GM12878 (cell line): ENCODE results near the gene PLA2G6. TPM values are rescaled to one million over a fixed set of nuclear protein-coding genes. Genes with fewer than 3 reads are reported as not detected.

Experiments used
- ATAC-seq: fragments of 200-7000 bp; cut with Tn5 transposase; 3 replicates; pipeline ENCODE4 v1.9.1; 2020; ENCODE audit warnings: mild to moderate bottlenecking, moderate library complexity
- BruUV-seq: library from RNA; stranded (reverse); fragments of 400-500 nt; replicated peaks from 2 replicates; lab custom pipeline; 2021; lab: Mats Ljungman, UMichigan
- CTCF ChIA-PET: fragments of 300-600 bp; sonication (Branson Sonifier 250); formaldehyde crosslinking; extraction: SDS; loops from one replicate; lab custom pipeline; 2021; ENCODE audit warnings: inconsistent platforms; lab: Yijun Ruan, JAX
- POLR2A ChIA-PET: fragments of 350-600 bp; formaldehyde crosslinking; extraction: SDS; loops from one replicate; lab custom pipeline; 2021; ENCODE audit warnings: inconsistent platforms; lab: Charles Lee
- RAD21 ChIA-PET: fragments of 300-600 bp; sonication (Branson Sonifier 250); formaldehyde crosslinking; loops from one replicate; lab custom pipeline; 2023; ENCODE audit warnings: antibody characterized with exemption; ENCODE audit not compliant: unreplicated experiment; lab: Charles Lee
- SMC1A ChIA-PET: fragments of 300-600 bp; sonication (Branson Sonifier 250); formaldehyde crosslinking; loops from one replicate; lab custom pipeline; 2023; ENCODE audit not compliant: unreplicated experiment, uncharacterized antibody; lab: Charles Lee
- DNase-seq: peaks from one replicate; pipeline ENCODE4 v3.0.0-alpha.2; 2011; ENCODE audit warnings: low read depth, low spot score
- FAIRE-seq: peaks from 3 replicates; lab custom pipeline; 2011; peaks lifted over from hg19 to GRCh38; lab: Jason Lieb, UNC
- H2AFZ ChIP-seq: 2 replicates; pipeline ENCODE4 v1.6.0; 2011; ENCODE audit warnings: low read depth, low read length, control low read depth; ENCODE audit not compliant: control insufficient read depth
- H3K27ac ChIP-seq: 2 replicates; pipeline ENCODE4 v1.5.1; 2011; ENCODE audit warnings: control low read depth; ENCODE audit not compliant: control insufficient read depth, insufficient read depth
- H3K27me3 ChIP-seq, 2 experiments: replicated peaks in 1 of 2; 2 replicates each; pipeline versions ENCODE4 v1.6.0 to v1.6.1; 2011; ENCODE audit warnings: low read length in 1 of 2; ENCODE audit not compliant: control insufficient read depth in 2 of 2, insufficient read depth in 2 of 2
- H3K36me3 ChIP-seq, 2 experiments: 2 replicates each; pipeline ENCODE4 v1.5.1; 2011; ENCODE audit warnings: low read length in 1 of 2; ENCODE audit not compliant: control insufficient read depth in 2 of 2, insufficient read depth in 2 of 2
- H3K4me1 ChIP-seq: 2 replicates; pipeline ENCODE4 v1.6.1; 2011; ENCODE audit warnings: mild to moderate bottlenecking, low read length, moderate library complexity, mixed read lengths; ENCODE audit not compliant: control insufficient read depth, insufficient read depth
- H3K4me2 ChIP-seq: 2 replicates; pipeline ENCODE4 v1.6.0; 2011; ENCODE audit warnings: control low read depth; ENCODE audit not compliant: control insufficient read depth, insufficient read depth
- H3K4me3 ChIP-seq: fragments of 200-600 bp; sonication (generic); 2 replicates; pipeline ENCODE4 v1.5.1; 2016
- H3K79me2 ChIP-seq: 2 replicates; pipeline ENCODE4 v1.6.0; 2011; ENCODE audit warnings: low read length; ENCODE audit not compliant: control insufficient read depth, insufficient read depth
- H3K9ac ChIP-seq: 2 replicates; pipeline ENCODE4 v1.8.0; 2011; ENCODE audit warnings: low read length, control low read depth, mixed read lengths; ENCODE audit not compliant: control insufficient read depth, insufficient read depth
- H3K9me3 ChIP-seq: replicated peaks from 3 replicates; pipeline ENCODE4 v1.5.1; 2011; ENCODE audit warnings: mild to moderate bottlenecking, low read length; ENCODE audit not compliant: control insufficient read depth, insufficient read depth
- H4K20me1 ChIP-seq: 2 replicates; pipeline ENCODE4 v1.6.0; 2011; ENCODE audit not compliant: control insufficient read depth, insufficient read depth
- IKZF1 ChIP-seq: fragments of 450-650 bp; conservative IDR thresholded peaks from 2 replicates; pipeline ENCODE4 v1.6.1; 2017; ENCODE audit warnings: antibody characterized with exemption, mild to moderate bottlenecking
- NFXL1 ChIP-seq: fragments of 450-650 bp; IDR thresholded peaks from 2 replicates; pipeline ENCODE4 v1.6.1; 2017; ENCODE audit warnings: antibody characterized with exemption, mild to moderate bottlenecking, borderline replicate concordance
- NR2F1 ChIP-seq: fragments of 450-650 bp; conservative IDR thresholded peaks from 2 replicates; pipeline ENCODE4 v1.6.1; 2017; ENCODE audit warnings: mild to moderate bottlenecking
- POLR2AphosphoS5 ChIP-seq: IDR thresholded peaks from 2 replicates; pipeline ENCODE4 v1.6.1; 2011; ENCODE audit warnings: mild to moderate bottlenecking, low read length, inconsistent platforms
- RUNX3 ChIP-seq: IDR thresholded peaks from 2 replicates; pipeline ENCODE4 v1.6.1; 2012; ENCODE audit warnings: low read length, inconsistent platforms
- SMC3 ChIP-seq: IDR thresholded peaks from 2 replicates; pipeline ENCODE4 v1.6.1; 2011; ENCODE audit warnings: low read length, improper control_type of control experiment, borderline replicate concordance
- YY1 ChIP-seq: IDR thresholded peaks from 2 replicates; pipeline ENCODE4 v1.6.1; 2011; ENCODE audit warnings: low read depth, mild to moderate bottlenecking, low read length
- WGBS: methylation state at CpG from one replicate; pipeline ENCODE4 v1.1.6; 2016; ENCODE audit warnings: low lambda C conversion rate; ENCODE audit not compliant: insufficient replicate concordance, insufficient coverage; ENCODE audit errors: missing lambda C conversion rate; 5-methylcytosine and 5-hydroxymethylcytosine counted together
- in situ Hi-C: fragments of 300-500 bp; cut with MboI; formaldehyde crosslinking; loops from 9 replicates; pipeline ENCODE4 v1.14.3; 2018; ENCODE audit warnings: mixed read lengths
- intact Hi-C: fragments of 100-400 bp; cut with micrococcal nuclease; formaldehyde crosslinking; loops from one replicate; pipeline ENCODE4 v1.14.2; 2022; ENCODE audit not compliant: unreplicated experiment
- polyA plus RNA-seq, 11 experiments: library from polyadenylated mRNA; depleted of rRNA in 4 of 11; unstranded in 6 of 11; stranded (reverse) in 5 of 11; fragments of >200 nt; fragmentation: Nextera tagmentation in 4 of 11; fragmentation: Illumina TruSeq in 1 of 11; extraction: Ambion mirVana in 4 of 11; extraction: Trizol in 1 of 11; gene quantifications; 1 replicate in 1 of 11; 2 replicates in 10 of 11; pipeline versions ENCODE4 v1.2.1 to v1.2.3, GENCODE V29; 2011 to 2016; ENCODE audit warnings: inconsistent platforms in 2 of 11, missing spikeins in 2 of 11, low read depth in 1 of 11
- total RNA-seq, 4 experiments: library from RNA; depleted of rRNA in 3 of 4; stranded (reverse); fragments of >200 nt in 3 of 4; fragmentation: Illumina TruSeq in 1 of 4; extraction: Trizol in 1 of 4; gene quantifications; 2 replicates each; pipeline versions ENCODE4 v1.2.1 to v1.2.3, GENCODE V29; 2013 to 2021
- TF ChIP-seq, protein P1 (sequence below), 3 experiments: IDR thresholded peaks in 2 of 3; conservative IDR thresholded peaks in 1 of 3; 2 replicates each; pipeline ENCODE4 v1.5.1; 2011; ENCODE audit warnings: low read depth in 3 of 3, low read length in 3 of 3, mild to moderate bottlenecking in 3 of 3, control low read depth in 2 of 3, moderate library complexity in 2 of 3, inconsistent platforms in 1 of 3, mixed read lengths in 1 of 3; ENCODE audit not compliant: control insufficient read depth in 2 of 3, insufficient read depth in 1 of 3; ENCODE audit errors: extremely low read depth in 1 of 3
- TF ChIP-seq, protein P2 (sequence below): fragments of 450-650 bp; IDR thresholded peaks from 2 replicates; pipeline ENCODE4 v1.6.1; 2014; ENCODE audit warnings: mild to moderate bottlenecking

PLA2G6 gene
- total and polyA plus RNA-seq, 10 of the 15 experiments (the other 5 are each of a cell fraction or from before 2014, with no cell fraction given), result 0.15 to 42.2 (median 15.8) TPM

DNA sequence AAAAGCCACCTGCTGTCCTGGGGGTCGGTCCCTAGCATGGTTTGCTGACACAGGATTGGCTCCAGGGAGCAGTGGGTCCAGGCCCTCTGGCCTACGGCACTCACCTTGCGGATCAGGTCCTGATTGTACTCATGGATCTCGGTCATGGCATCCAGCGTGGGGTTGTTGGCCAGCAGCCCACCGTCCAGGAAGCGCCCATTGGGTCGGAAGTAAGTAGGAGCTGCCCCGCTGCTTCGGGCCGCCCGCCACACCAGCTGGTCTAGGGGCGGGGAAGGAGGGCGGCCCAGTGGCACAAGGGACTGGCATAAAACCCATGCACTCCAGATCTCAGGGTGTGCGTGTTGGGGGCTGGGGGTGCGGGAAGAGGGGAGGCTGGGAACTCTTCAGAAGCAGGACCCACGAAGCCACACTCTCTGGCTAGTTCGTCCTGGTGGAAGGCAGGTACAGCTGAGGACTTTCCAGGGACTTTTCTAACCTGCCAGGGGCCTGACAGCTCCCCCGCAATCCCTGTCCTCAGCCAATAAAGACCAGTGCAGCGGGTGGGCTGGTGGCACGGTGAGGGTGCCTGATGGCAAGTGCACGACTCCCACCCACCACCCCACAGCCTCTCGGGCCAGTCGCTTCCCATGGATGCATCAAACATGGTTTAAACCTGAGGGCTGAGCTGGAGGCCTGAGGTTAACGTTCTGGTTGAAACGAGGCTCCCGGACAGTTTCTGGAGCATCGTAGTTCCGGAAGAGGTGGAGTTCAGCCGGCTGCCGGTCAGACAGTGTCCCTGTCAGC is 66.0 kb downstream of the PLA2G6 start:
- H3K9ac ChIP-seq, result no peak overlapping the region
- in situ Hi-C loops (no loop called here), intact Hi-C loops (loop anchor here (10.0 kb wide), 2 partner anchors 99 to 239 kb away; no protein-coding TSS in a partner anchor)
- TF ChIP-seq POLR2AphosphoS5, result no peak
- ChIA-PET POLR2A (interaction anchor here (1.1 kb wide), 1 partner anchor 63 kb away, joined by 3 read pairs; no protein-coding TSS in a partner anchor), CTCF (interaction anchor here (1.0 to 2.1 kb wide), 9 partner anchors 13 to 455 kb away, joined by 3 to 12 read pairs (median 5); no protein-coding TSS in a partner anchor), SMC1A (interaction anchor here (0.7 kb wide), 1 partner anchor 93 kb away, joined by 3 read pairs; no protein-coding TSS in a partner anchor), RAD21 (interaction anchor here (2.1 kb wide), 1 partner anchor 114 kb away, joined by 9 read pairs; no protein-coding TSS in a partner anchor)
- H3K27me3 ChIP-seq, result no peaks in the 10 kb centered on the region
- no peak overlapping the region for H3K4me3 ChIP-seq
- H4K20me1 ChIP-seq, result no peaks in the 10 kb centered on the region
- no peak overlapping the region for H3K4me2 ChIP-seq
- DNase-seq, result no peak
- no peaks in the 10 kb centered on the region for H3K4me1 ChIP-seq
- no peak overlapping the region for H2AFZ ChIP-seq
- H3K79me2 ChIP-seq, result no peaks in the 10 kb centered on the region
- H3K36me3 ChIP-seq, result no peaks in the 10 kb centered on the region; a peak in 1 of 4 replicates
- H3K27ac ChIP-seq, result no peak overlapping the region
- no peak for FAIRE-seq
- ATAC-seq, result no peak
- 86% methylated on average over 28 of the region's 31 CpGs for WGBS
- no peaks in the 10 kb centered on the region for H3K9me3 ChIP-seq
- no TSS peak for BruUV-seq

DNA sequence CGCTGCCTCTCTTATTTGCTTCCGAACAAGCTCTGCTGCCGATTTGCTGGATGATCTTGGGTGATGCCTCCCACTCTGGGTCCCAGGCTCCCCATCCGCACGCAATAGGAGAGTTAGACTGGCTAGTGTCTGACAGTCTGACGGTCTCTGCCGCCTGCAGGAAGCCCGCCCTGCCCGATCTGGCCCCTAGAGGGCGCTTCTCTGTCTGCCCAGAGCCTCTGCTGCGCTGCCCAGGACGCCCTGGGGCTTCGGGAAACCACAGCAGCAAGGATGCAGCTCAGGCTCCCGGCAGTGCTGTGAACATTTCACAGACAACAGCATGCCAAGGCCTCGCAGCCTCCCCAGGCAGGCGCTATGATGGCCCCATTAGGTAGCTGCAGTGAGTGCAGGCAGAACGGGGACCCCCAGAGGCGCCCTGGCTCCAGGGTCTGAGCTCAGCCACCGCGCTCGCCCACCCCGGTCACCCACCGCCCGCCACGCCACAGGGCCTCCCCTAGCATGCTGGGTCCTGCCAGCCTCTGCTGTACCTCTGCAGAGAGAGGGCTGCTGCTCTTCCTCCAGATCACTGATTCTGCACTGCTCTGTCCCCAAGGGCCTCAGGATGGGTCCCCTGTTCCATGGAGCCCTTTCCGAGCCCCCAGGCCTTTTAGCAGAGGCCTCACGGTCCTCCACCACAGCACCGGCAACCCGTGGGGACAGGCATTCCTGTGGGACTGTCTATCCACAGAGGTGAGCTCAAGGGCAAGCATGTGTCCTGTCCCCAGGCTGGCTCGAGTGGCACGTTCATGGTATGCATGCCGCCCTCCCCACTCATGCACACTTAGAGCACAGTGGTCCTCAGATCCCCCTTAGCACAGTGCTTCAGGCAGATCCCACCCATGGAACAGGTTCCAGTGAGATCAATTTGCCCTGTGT is 66.9 kb downstream of the PLA2G6 start:
- H3K79me2 ChIP-seq, result no peaks in the 10 kb centered on the region
- BruUV-seq, result no TSS peak
- H3K27ac ChIP-seq, result no peak overlapping the region
- ChIA-PET POLR2A (interaction anchor here (1.1 kb wide), 1 partner anchor 64 kb away, joined by 3 read pairs; no protein-coding TSS in a partner anchor), SMC1A (interaction anchor here (1.0 to 1.5 kb wide), 3 partner anchors 15 to 66 kb away, joined by 3 read pairs; no protein-coding TSS in a partner anchor), RAD21 (interaction anchor here (0.6 to 2.1 kb wide), 4 partner anchors 30 to 457 kb away, joined by 3 to 9 read pairs (median 3); no protein-coding TSS in a partner anchor), CTCF (interaction anchor here (0.6 to 2.1 kb wide), 21 partner anchors 10 to 458 kb away, joined by 3 to 12 read pairs (median 3); no protein-coding TSS in a partner anchor)
- no peak overlapping the region for H3K4me2 ChIP-seq
- H3K4me1 ChIP-seq, result no peaks in the 10 kb centered on the region
- intact Hi-C loops, result loop anchor here (10.0 kb wide), 2 partner anchors 100 to 240 kb away; no protein-coding TSS in a partner anchor
- no peaks in the 10 kb centered on the region for H4K20me1 ChIP-seq
- no peak for FAIRE-seq
- no peaks in the 10 kb centered on the region for H3K9me3 ChIP-seq
- ATAC-seq, result peak; percentile 97
- H3K4me3 ChIP-seq, result no peak overlapping the region
- in situ Hi-C loops, result no loop called here
- H3K27me3 ChIP-seq, result no peaks in the 10 kb centered on the region
- no peak overlapping the region for H3K9ac ChIP-seq
- no peak overlapping the region for H2AFZ ChIP-seq
- no peaks in the 10 kb centered on the region; a peak in 1 of 4 replicates for H3K36me3 ChIP-seq
- DNase-seq, result no peak
- WGBS, result 50% methylated on average over 32 of the region's 32 CpGs
- TF ChIP-seq, protein P1, sequence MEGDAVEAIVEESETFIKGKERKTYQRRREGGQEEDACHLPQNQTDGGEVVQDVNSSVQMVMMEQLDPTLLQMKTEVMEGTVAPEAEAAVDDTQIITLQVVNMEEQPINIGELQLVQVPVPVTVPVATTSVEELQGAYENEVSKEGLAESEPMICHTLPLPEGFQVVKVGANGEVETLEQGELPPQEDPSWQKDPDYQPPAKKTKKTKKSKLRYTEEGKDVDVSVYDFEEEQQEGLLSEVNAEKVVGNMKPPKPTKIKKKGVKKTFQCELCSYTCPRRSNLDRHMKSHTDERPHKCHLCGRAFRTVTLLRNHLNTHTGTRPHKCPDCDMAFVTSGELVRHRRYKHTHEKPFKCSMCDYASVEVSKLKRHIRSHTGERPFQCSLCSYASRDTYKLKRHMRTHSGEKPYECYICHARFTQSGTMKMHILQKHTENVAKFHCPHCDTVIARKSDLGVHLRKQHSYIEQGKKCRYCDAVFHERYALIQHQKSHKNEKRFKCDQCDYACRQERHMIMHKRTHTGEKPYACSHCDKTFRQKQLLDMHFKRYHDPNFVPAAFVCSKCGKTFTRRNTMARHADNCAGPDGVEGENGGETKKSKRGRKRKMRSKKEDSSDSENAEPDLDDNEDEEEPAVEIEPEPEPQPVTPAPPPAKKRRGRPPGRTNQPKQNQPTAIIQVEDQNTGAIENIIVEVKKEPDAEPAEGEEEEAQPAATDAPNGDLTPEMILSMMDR (IDR thresholded peaks at IDR 0.05 in 2 of 3, conservative IDR thresholded peaks at IDR 0.05 in 1 of 3; ENCODE audit: control insufficient read depth in 2 of 3, extremely low read depth in 1 of 3, insufficient read depth in 1 of 3, low read depth in 3 of 3, low read length in 3 of 3), result peak; percentile 88 to 96 (median 90); a peak in 5 of 6 replicates
- no peak for TF ChIP-seq NFXL1
- peak; percentile 26; the same call in 1 of the 2 replicates for TF ChIP-seq IKZF1
- TF ChIP-seq SMC3, result peak; percentile 88
- TF ChIP-seq YY1, result peak; percentile 73
- TF ChIP-seq, protein P2, sequence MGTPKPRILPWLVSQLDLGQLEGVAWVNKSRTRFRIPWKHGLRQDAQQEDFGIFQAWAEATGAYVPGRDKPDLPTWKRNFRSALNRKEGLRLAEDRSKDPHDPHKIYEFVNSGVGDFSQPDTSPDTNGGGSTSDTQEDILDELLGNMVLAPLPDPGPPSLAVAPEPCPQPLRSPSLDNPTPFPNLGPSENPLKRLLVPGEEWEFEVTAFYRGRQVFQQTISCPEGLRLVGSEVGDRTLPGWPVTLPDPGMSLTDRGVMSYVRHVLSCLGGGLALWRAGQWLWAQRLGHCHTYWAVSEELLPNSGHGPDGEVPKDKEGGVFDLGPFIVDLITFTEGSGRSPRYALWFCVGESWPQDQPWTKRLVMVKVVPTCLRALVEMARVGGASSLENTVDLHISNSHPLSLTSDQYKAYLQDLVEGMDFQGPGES, result no peak
- TF ChIP-seq NR2F1, result 0 out of 2 replicates have a peak, but pooled peaks have one; percentile 32
- peak; percentile 53; the same call in 1 of the 2 replicates for TF ChIP-seq RUNX3
